ENCODE data around the gene ERO1A.

Gene ERO1A

DNA sequence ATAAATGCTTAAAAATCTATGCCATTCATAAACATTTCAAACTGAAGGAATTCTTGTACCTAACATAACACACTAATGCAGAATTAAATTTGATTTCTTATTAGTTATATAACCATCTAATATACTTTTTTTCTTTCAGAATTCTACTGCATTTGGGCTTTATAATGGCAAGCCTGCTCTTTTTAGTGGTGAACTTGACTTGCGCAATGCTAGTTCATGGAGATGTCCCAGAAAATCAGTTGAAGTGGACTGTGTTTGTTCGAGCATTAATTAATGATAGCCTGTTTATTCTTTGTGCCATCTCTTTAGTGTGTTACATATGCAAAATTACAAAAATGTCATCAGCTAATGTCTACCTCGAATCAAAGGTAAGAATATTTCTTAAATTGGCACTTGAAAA is 95.4 kb downstream of the ERO1A start:
- DNase-seq: no peak

DNA sequence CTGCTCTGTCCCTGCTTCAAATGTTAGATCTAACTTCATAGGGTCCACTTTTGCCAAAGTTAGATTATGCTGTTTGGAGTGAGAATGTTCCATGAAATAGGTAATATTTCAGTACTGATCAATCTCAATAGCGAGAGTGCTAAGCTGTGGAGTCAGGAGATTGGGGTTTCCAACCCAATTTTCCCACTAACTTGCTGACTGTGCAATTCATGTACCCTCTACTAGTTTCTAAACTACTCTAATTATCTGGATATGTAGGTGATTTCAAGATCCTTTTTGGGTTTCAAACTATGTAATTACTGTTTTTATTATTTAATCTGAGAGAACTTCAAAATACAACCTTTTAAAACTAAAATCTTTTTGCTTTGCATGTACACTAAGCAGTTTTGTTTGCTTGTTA is 96.8 kb downstream of the ERO1A start:
- no peak for DNase-seq

DNA sequence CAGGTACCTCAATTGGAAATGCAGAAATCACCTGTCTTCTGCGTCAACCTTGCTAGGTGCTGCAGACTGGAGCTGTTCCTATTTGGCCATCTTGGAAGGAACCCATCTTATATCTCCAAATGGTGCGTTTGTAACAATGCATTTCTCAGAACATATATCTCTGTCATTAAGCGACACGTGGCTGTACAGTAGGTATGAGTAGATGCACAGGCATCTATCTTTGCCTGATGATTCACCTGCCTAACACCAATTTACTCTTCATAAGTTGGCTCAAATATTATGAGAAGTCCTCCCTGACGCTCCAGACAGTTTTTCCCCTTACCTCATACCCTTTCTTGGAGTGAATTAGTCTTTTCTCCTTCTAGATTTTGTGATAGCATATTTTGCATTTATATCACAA is 98.5 kb downstream of the ERO1A start:
- DNase-seq: no peak

DNA sequence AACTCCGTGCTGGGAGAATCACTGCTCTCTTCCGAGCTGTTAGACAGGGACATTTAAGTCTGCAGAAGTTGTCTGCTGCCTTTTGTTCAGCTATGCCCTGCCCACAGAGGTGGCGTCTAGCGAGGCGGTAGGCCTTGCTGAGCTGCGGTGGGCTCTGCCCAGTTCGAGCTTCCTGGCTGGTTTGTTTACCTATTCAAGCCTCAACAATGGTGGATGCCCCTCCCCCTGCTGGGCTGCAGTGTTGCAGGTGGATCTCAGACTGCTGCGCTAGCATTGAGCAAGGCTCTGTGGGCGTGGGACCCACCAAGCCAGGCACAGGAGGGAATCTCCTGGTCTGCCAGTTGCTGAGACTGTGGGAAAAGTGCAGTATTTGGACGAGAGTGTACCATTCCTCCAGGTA is 99.0 kb downstream of the ERO1A start:
- DNase-seq: no peak

DNA sequence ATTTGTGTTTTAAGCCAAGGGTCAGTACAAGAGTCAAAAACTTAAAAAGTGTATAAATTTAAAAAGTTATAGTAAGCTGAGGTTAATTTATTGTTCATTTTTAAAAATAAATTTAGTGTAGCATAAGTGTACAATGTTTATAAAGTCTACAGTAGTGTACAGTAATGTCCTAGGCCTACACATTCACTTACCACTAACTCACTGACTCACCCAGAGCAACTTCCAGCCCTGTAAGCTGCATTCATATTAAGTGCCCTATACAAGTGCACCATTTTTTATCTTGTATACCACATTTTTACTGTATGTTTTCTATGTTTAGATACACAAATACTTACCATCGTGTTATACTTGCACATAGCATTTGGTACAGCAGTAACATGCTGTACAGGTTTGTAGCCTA is 105.0 kb downstream of the ERO1A start:
- no peak for DNase-seq

Data from T-helper 2 cell (primary cell).